ENCODE data around the gene EBF3.

The EBF3 gene

DNA sequence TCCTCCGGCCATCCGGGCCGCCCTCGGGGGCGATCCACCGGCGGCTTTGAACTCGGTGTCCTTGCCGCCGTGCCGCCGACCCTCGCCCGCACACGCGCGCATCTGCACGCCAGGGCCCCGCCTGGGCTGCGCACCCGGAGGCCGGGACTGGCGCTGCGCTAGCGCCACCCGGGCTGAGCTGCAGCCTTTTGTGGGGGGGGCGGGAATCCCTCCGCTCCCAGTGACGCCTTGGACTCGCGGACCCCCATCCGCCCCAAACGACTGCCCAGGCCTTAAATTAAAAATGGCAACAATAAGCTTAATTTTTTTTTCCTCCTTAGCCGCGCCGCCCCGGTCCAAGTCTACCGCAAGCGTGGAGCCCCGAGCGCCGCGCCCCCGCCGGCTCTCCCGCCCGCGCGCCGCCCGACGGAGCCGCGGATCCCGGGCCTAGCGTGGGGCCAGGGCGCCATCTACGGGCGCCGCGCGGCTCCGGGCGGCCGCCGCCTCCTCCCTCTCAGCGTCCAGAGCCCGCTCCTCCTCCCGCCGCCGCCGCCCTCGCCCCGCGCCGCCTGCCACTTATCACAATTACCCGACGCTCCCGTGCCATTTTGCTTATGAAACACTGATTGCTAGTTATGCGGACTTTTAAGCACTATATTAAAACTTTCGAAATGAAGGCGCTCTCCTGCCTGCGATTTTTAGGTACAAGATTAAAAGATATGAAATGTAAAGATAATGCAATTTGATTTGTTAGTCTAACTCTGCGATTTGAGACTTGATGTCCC, 7.5 kb upstream of the EBF3 start:
- Histone ChIP-seq H3K27me3 (replicated peaks; ENCODE audit: control insufficient read depth, insufficient read depth, low read length, poor library complexity, severe bottlenecking) (peaks cover 61% of the 10 kb centered on the region), H3K27ac (ENCODE audit: insufficient read depth, low read length, poor library complexity, severe bottlenecking) (no peak overlapping the region), H3K4me1 (ENCODE audit: control insufficient read depth, insufficient read depth, low read length, poor library complexity, severe bottlenecking) (peaks cover 15% of the 10 kb centered on the region), H3K9me3 (ENCODE audit: control insufficient read depth, low read length) (no peaks in the 10 kb centered on the region), H3K36me3 (ENCODE audit: control insufficient read depth, insufficient read depth, low read length) (no peaks in the 10 kb centered on the region), H3K4me3 (ENCODE audit: insufficient read depth, low read depth, low read length, poor library complexity, severe bottlenecking) (no peak overlapping the region)
- no peak for DNase-seq

DNA sequence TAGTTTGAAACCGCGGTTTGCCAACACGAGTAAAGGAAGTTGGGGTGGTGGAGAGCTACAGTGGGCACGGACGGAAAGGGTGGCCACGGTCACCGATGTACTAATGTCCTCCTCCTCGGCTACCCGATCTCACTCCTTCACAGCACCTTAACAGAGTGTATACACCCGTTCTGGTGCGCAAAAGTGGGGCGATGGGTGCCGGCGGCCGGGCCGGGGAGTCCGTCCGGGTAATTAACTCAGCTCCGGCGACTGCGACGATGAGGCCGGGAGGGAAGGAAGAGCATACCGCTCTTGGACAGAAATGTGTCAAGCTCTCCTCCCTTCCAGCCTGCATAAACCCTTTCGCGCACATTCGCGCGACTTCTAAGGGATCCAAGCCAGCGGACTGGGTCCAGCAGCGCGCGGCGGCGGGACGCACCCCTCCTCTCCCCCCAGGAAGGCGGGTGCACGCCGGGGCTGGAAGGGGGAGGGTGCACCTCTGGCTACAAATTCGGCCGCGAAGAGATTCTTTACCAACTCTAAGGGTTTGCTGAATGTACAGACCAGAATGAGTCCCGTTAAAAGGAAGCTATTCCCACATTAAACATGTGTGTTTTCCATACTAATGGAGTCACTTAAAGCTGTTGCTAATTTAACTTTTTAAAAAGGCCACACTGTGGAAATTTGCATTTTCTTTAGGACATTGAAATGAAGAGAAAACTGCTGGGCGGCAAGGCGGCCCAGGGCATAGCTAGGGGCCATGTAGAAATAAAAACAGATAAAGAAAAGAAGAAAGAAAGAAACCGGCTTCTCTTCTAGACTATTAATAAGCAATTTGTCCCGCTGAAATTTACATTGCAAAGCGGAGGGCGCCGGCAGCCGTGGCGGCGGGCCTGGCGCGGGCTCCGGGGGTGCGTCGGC, 6.6 kb upstream of the EBF3 start:
- no peak for DNase-seq
- H3K36me3 ChIP-seq (ENCODE audit: control insufficient read depth, insufficient read depth, low read length): no peaks in the 10 kb centered on the region
- no peak overlapping the region for H3K4me3 ChIP-seq (ENCODE audit: insufficient read depth, low read depth, low read length, poor library complexity, severe bottlenecking)
- no peak overlapping the region for H3K27ac ChIP-seq (ENCODE audit: insufficient read depth, low read length, poor library complexity, severe bottlenecking)
- no peaks in the 10 kb centered on the region for H3K9me3 ChIP-seq (ENCODE audit: control insufficient read depth, low read length)
- H3K27me3 ChIP-seq (replicated peaks; ENCODE audit: control insufficient read depth, insufficient read depth, low read length, poor library complexity, severe bottlenecking): peaks cover 64% of the 10 kb centered on the region
- peaks cover 15% of the 10 kb centered on the region for H3K4me1 ChIP-seq (ENCODE audit: control insufficient read depth, insufficient read depth, low read length, poor library complexity, severe bottlenecking)

DNA sequence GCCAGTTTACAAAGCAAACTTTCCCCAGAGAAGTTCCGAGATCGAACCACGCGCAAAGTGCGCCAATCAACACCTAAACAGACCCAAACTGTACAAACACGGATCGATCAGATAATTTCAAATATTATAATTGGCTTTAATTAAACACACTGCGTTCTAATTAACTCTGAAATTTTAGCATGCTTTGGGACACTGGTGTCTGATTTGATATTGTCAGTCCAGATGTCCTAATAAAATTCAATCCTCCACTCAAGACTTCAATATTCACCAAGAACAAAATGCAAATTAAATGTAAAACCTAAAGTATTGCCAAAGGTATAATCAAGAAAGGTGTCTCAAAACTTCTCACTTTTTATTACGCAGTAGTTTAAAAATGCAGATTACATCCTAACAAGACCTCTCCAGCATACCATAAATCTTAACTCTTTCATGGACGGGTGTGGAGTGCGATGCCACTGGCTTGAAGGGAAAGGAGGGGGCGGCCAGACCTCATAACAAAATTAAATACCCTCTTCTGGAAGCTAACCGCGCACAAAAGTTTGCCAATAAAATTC, 5.9 kb upstream of the EBF3 start:
- Histone ChIP-seq H3K4me1 (ENCODE audit: control insufficient read depth, insufficient read depth, low read length, poor library complexity, severe bottlenecking) (peaks cover 19% of the 10 kb centered on the region), H3K36me3 (ENCODE audit: control insufficient read depth, insufficient read depth, low read length) (no peaks in the 10 kb centered on the region), H3K27me3 (replicated peaks; ENCODE audit: control insufficient read depth, insufficient read depth, low read length, poor library complexity, severe bottlenecking) (peaks cover 68% of the 10 kb centered on the region), H3K9me3 (ENCODE audit: control insufficient read depth, low read length) (no peaks in the 10 kb centered on the region), H3K27ac (ENCODE audit: insufficient read depth, low read length, poor library complexity, severe bottlenecking) (no peak overlapping the region), H3K4me3 (ENCODE audit: insufficient read depth, low read depth, low read length, poor library complexity, severe bottlenecking) (no peak overlapping the region)
- DNase-seq: no peak

GRCh38 chr10:129969184-129969910, 5.3 kb upstream of the EBF3 start:
- H3K27me3 ChIP-seq (replicated peaks; ENCODE audit: control insufficient read depth, insufficient read depth, low read length, poor library complexity, severe bottlenecking): peaks cover 71% of the 10 kb centered on the region
- H3K9me3 ChIP-seq (ENCODE audit: control insufficient read depth, low read length): no peaks in the 10 kb centered on the region
- no peak for DNase-seq
- H3K36me3 ChIP-seq (ENCODE audit: control insufficient read depth, insufficient read depth, low read length): no peaks in the 10 kb centered on the region
- H3K4me3 ChIP-seq (ENCODE audit: insufficient read depth, low read depth, low read length, poor library complexity, severe bottlenecking): no peak overlapping the region
- H3K27ac ChIP-seq (ENCODE audit: insufficient read depth, low read length, poor library complexity, severe bottlenecking): no peak overlapping the region
- H3K4me1 ChIP-seq (ENCODE audit: control insufficient read depth, insufficient read depth, low read length, poor library complexity, severe bottlenecking): peaks cover 24% of the 10 kb centered on the region

DNA sequence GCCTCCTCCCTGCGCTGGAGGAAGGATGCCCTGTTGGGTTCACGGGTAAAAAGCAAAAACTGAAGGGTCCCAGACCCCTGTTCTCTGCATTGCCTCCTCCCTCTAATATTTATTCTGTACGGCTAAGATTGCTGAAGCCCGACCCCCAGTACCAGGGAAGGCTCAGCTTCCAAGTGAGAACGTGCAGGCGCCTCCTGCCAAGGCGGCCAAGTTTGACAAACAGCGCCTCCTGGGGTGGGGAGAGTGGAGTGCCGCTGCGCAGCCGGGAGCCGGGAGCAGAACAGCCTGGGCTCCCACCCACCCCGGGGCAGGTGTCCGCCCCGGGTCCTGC, 4.7 kb upstream of the EBF3 start:
- H3K27ac ChIP-seq (ENCODE audit: insufficient read depth, low read length, poor library complexity, severe bottlenecking): no peak overlapping the region
- H3K27me3 ChIP-seq (replicated peaks; ENCODE audit: control insufficient read depth, insufficient read depth, low read length, poor library complexity, severe bottlenecking): peaks cover 71% of the 10 kb centered on the region
- H3K9me3 ChIP-seq (ENCODE audit: control insufficient read depth, low read length): no peaks in the 10 kb centered on the region
- H3K4me3 ChIP-seq (ENCODE audit: insufficient read depth, low read depth, low read length, poor library complexity, severe bottlenecking): no peak overlapping the region
- peaks cover 25% of the 10 kb centered on the region for H3K4me1 ChIP-seq (ENCODE audit: control insufficient read depth, insufficient read depth, low read length, poor library complexity, severe bottlenecking)
- no peaks in the 10 kb centered on the region for H3K36me3 ChIP-seq (ENCODE audit: control insufficient read depth, insufficient read depth, low read length)
- DNase-seq: no peak

GRCh38 chr10:129968020-129968852, 4.2 kb upstream of the EBF3 start:
- Histone ChIP-seq H3K4me3 (ENCODE audit: insufficient read depth, low read depth, low read length, poor library complexity, severe bottlenecking) (no peak overlapping the region), H3K27me3 (replicated peaks; ENCODE audit: control insufficient read depth, insufficient read depth, low read length, poor library complexity, severe bottlenecking) (peaks cover 69% of the 10 kb centered on the region), H3K9me3 (ENCODE audit: control insufficient read depth, low read length) (no peaks in the 10 kb centered on the region), H3K4me1 (ENCODE audit: control insufficient read depth, insufficient read depth, low read length, poor library complexity, severe bottlenecking) (peaks cover 29% of the 10 kb centered on the region), H3K36me3 (ENCODE audit: control insufficient read depth, insufficient read depth, low read length) (no peaks in the 10 kb centered on the region), H3K27ac (ENCODE audit: insufficient read depth, low read length, poor library complexity, severe bottlenecking) (no peak overlapping the region)
- DNase-seq: no peak

- DNase-seq: no peak
- Histone ChIP-seq H3K27ac (ENCODE audit: insufficient read depth, low read length, poor library complexity, severe bottlenecking) (no peak overlapping the region), H3K27me3 (replicated peaks; ENCODE audit: control insufficient read depth, insufficient read depth, low read length, poor library complexity, severe bottlenecking) (peaks cover 76% of the 10 kb centered on the region), H3K4me1 (ENCODE audit: control insufficient read depth, insufficient read depth, low read length, poor library complexity, severe bottlenecking) (peaks cover 36% of the 10 kb centered on the region), H3K36me3 (ENCODE audit: control insufficient read depth, insufficient read depth, low read length) (no peaks in the 10 kb centered on the region), H3K4me3 (ENCODE audit: insufficient read depth, low read depth, low read length, poor library complexity, severe bottlenecking) (no peak overlapping the region), H3K9me3 (ENCODE audit: control insufficient read depth, low read length) (no peaks in the 10 kb centered on the region)
These were observed 3.5 kb upstream of the EBF3 start for GRCh38 chr10:129967579-129968019.

DNA sequence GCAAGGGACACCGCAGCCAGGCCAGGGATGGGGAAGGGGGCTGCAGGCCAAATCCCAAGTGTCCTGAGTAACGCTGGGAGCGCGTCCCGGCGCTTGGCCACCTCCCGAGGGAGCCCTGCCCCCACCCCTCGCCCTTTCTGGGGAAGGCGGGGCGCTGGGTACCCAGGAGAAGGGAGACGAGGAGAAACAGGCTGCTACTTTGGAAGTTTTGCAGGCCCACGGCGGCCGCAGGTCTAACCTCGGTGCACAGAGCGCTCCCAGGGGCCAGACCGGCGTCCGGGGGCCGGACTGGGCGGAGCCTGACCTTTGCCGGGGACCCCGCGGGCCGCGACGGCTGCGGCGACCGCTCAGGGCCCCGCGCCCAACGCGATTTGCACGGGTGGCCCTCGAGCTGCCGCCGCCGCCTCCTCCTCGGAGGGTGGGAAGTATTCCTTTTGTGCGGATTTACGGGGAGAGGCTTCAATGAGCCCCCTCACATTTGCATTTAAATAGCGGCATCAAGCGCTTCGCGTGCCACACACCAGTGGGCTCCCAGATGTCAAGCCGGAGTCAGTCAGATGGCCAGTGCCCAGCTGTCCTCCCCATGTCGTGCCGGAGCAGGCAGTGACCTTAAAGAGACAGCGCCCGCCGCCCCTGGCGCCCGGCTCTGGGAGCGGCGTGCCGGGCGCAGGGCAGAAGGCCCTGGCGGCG, 3.0 kb upstream of the EBF3 start:
- DNase-seq: no peak
- no peaks in the 10 kb centered on the region for H3K36me3 ChIP-seq (ENCODE audit: control insufficient read depth, insufficient read depth, low read length)
- H3K27ac ChIP-seq (ENCODE audit: insufficient read depth, low read length, poor library complexity, severe bottlenecking): no peak overlapping the region
- peaks cover 76% of the 10 kb centered on the region for H3K27me3 ChIP-seq (replicated peaks; ENCODE audit: control insufficient read depth, insufficient read depth, low read length, poor library complexity, severe bottlenecking)
- no peaks in the 10 kb centered on the region for H3K9me3 ChIP-seq (ENCODE audit: control insufficient read depth, low read length)
- peaks cover 34% of the 10 kb centered on the region for H3K4me1 ChIP-seq (ENCODE audit: control insufficient read depth, insufficient read depth, low read length, poor library complexity, severe bottlenecking)
- no peak overlapping the region for H3K4me3 ChIP-seq (ENCODE audit: insufficient read depth, low read depth, low read length, poor library complexity, severe bottlenecking)

Measured in effector memory CD4-positive, alpha-beta T cell (primary cell).